Neuronal stem cell (in vitro differentiated cells): ENCODE data around the gene LMLN.

Source experiments
- DNase-seq: peaks from one replicate; pipeline ENCODE4 v3.0.0-alpha.2; 2013; ENCODE audit warnings: low spot score
- H2AFZ ChIP-seq: one replicate; pipeline ENCODE4 v1.6.1; 2013; ENCODE audit warnings: mild to moderate bottlenecking, low read length, inconsistent platforms
- H2AK5ac ChIP-seq: 2 replicates; pipeline ENCODE4 v1.6.1; 2013; ENCODE audit warnings: low read depth, mild to moderate bottlenecking, inconsistent platforms, low read length, moderate library complexity, mixed read lengths
- H2BK120ac ChIP-seq: 2 replicates; pipeline ENCODE4 v1.6.1; 2013; ENCODE audit warnings: low read depth, mild to moderate bottlenecking, inconsistent platforms, low read length, moderate library complexity, mixed read lengths
- H2BK12ac ChIP-seq: one replicate; pipeline ENCODE4 v1.6.1; 2013; ENCODE audit warnings: low read length, inconsistent platforms
- H2BK15ac ChIP-seq: 2 replicates; pipeline ENCODE4 v1.6.1; 2013; ENCODE audit warnings: mild to moderate bottlenecking, low read length, inconsistent platforms, mixed read lengths
- H2BK5ac ChIP-seq: one replicate; pipeline ENCODE4 v1.6.1; 2013; ENCODE audit warnings: inconsistent platforms, mild to moderate bottlenecking, low read length, moderate library complexity
- H3K14ac ChIP-seq: one replicate; pipeline ENCODE4 v1.6.1; 2013; ENCODE audit warnings: low read length, inconsistent platforms
- H3K18ac ChIP-seq: 2 replicates; pipeline ENCODE4 v1.6.1; 2013; ENCODE audit warnings: low read length, inconsistent platforms
- H3K23ac ChIP-seq: 2 replicates; pipeline ENCODE4 v1.6.1; 2013; ENCODE audit warnings: low read depth, mild to moderate bottlenecking, mixed read lengths, low read length, inconsistent platforms; ENCODE audit not compliant: poor library complexity
- H3K27ac ChIP-seq: replicated peaks from 3 replicates; pipeline ENCODE4 v1.5.1; 2013; ENCODE audit warnings: low read length, inconsistent platforms
- H3K27me3 ChIP-seq, 3 experiments: 2 replicates each; pipeline ENCODE4 v1.6.1; 2013; ENCODE audit warnings: low read length in 3 of 3, mild to moderate bottlenecking in 2 of 3, inconsistent platforms in 1 of 3, low read depth in 1 of 3, mixed read lengths in 1 of 3, moderate library complexity in 1 of 3; ENCODE audit not compliant: control insufficient read depth in 3 of 3, insufficient read depth in 3 of 3
- H3K36me3 ChIP-seq, 2 donors: replicated peaks in 1 of 2; 2 replicates each; pipeline ENCODE4 v1.6.1; 2013; ENCODE audit warnings: low read length in 2 of 2; ENCODE audit not compliant: control insufficient read depth in 2 of 2, insufficient read depth in 2 of 2
- H3K4ac ChIP-seq: 2 replicates; pipeline ENCODE4 v1.6.1; 2013; ENCODE audit warnings: inconsistent platforms, mild to moderate bottlenecking, low read length, moderate library complexity
- H3K4me1 ChIP-seq, 2 donors: 1 replicate in 1 of 2; 2 replicates in 1 of 2; pipeline ENCODE4 v1.6.1; 2013; ENCODE audit warnings: low read length in 2 of 2, low read depth in 1 of 2; ENCODE audit not compliant: control insufficient read depth in 2 of 2, insufficient read depth in 1 of 2
- H3K4me2 ChIP-seq: one replicate; pipeline ENCODE4 v1.6.1; 2013; ENCODE audit warnings: mild to moderate bottlenecking, low read length, inconsistent platforms; ENCODE audit not compliant: insufficient read depth, poor library complexity, severe bottlenecking
- H3K4me3 ChIP-seq, 2 donors: 2 replicates each; pipeline ENCODE4 v1.5.1; 2013; ENCODE audit warnings: low read length in 2 of 2, mild to moderate bottlenecking in 2 of 2, inconsistent platforms in 1 of 2, moderate library complexity in 1 of 2
- H3K79me1 ChIP-seq: one replicate; pipeline ENCODE4 v1.6.1; 2013; ENCODE audit warnings: low read depth, mild to moderate bottlenecking, inconsistent platforms, low read length, moderate library complexity
- H3K9ac ChIP-seq: one replicate; pipeline ENCODE4 v1.6.1; 2013; ENCODE audit warnings: mild to moderate bottlenecking, low read depth, low read length, inconsistent platforms; ENCODE audit not compliant: poor library complexity
- H3K9me3 ChIP-seq, 2 donors: replicated peaks in 1 of 2; 2 replicates each; pipeline versions ENCODE3 to v1.6.1; 2013; ENCODE audit warnings: low read length in 2 of 2, mild to moderate bottlenecking in 2 of 2, inconsistent platforms in 1 of 2, low read depth in 1 of 2, mixed read lengths in 1 of 2, moderate library complexity in 1 of 2; ENCODE audit not compliant: control insufficient read depth in 2 of 2, insufficient read depth in 1 of 2
- H4K8ac ChIP-seq: one replicate; pipeline ENCODE4 v1.6.1; 2013; ENCODE audit warnings: low read depth, mild to moderate bottlenecking, inconsistent platforms, low read length, moderate library complexity
- H4K91ac ChIP-seq: one replicate; pipeline ENCODE4 v1.6.1; 2013; ENCODE audit warnings: low read length, low read depth, mild to moderate bottlenecking, inconsistent platforms; ENCODE audit not compliant: poor library complexity
- WGBS, 2 donors: extraction: QIAGEN DNeasy Blood & Tissue Kit; methylation state at CpG; one replicate each; pipeline ENCODE4 v1.1.7; 2013; ENCODE audit warnings: missing lambda C conversion rate in 2 of 2, mixed read lengths in 1 of 2; ENCODE audit not compliant: insufficient read length in 2 of 2, insufficient replicate concordance in 1 of 2; ENCODE audit errors: extremely low coverage in 2 of 2; 5-methylcytosine and 5-hydroxymethylcytosine counted together

Gene LMLN

DNA sequence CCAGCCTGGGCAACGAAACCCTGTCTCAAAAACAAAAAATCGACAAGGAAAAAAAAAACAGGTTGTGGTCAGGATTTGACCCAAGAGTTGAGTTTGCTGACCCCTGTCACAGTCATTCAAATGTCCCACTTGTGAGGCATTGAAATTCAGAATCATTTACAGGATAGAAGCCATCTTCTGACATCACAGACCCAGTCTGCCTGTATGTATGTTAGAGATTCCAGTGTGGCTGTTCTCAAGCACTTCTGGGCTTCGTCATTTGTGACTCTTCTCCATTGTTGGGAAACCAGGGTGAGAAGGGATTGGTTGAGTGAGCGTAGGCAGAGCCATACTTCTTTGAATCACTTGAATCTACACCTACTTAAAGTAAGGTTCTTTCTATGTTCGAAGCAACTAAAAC is 57.1 kb downstream of the LMLN start:
- Histone ChIP-seq H2AK5ac (no peak overlapping the region), H3K27ac (no peak overlapping the region), H3K79me1 (no peaks in the 10 kb centered on the region), H2BK15ac (no peak overlapping the region), H3K9ac (no peak overlapping the region), H4K8ac (no peak overlapping the region), H3K27me3 (no peaks in the 10 kb centered on the region), H3K4me3 (no peak overlapping the region), H2BK12ac (no peak overlapping the region), H2AFZ (no peak overlapping the region), H3K9me3 (no peaks in the 10 kb centered on the region), H3K14ac (no peak overlapping the region), H3K4ac (no peak overlapping the region), H3K23ac (no peak overlapping the region), H3K4me2 (no peak overlapping the region), H3K36me3 (peaks cover 0 to 6% of the 10 kb centered on the region in 2 donors), H2BK120ac (no peak overlapping the region), H2BK5ac (no peak overlapping the region), H4K91ac (no peak overlapping the region), H3K4me1 (no peaks in the 10 kb centered on the region), H3K18ac (no peak overlapping the region)
- WGBS, 2 donors, result no CpG with 5 or more reads among the region's 5 CpGs
- DNase-seq, result no peak

DNA sequence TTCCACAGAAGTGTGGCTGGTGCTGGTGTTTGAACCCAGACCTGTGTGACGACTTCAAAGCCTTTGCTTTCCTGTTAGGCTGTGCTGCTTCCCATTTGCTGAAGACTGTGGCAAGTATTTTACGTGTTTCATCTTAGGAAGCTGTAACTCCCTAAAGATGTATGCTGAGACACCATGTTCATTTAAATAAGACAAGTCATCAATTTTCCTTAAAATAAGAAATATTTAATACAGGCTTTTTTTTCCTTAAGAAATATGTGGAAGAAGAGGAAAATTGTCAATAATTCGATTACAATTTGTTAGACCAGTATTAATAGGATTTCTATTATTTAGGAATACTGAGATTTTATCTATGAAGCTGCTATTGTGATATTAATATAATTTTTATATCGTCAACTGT is 58.4 kb downstream of the LMLN start:
- Histone ChIP-seq H3K4me1 (no peaks in the 10 kb centered on the region), H2AFZ (no peak overlapping the region), H2AK5ac (no peak overlapping the region), H3K36me3 (peaks cover 0 to 10% of the 10 kb centered on the region in 2 donors), H2BK120ac (no peak overlapping the region), H3K9ac (no peak overlapping the region), H2BK12ac (no peak overlapping the region), H3K27ac (no peak overlapping the region), H3K4me2 (no peak overlapping the region), H3K9me3 (no peaks in the 10 kb centered on the region), H4K91ac (no peak overlapping the region), H3K4ac (no peak overlapping the region), H3K4me3 (no peak overlapping the region), H3K14ac (no peak overlapping the region), H3K27me3 (no peaks in the 10 kb centered on the region), H2BK5ac (no peak overlapping the region), H3K23ac (no peak overlapping the region), H2BK15ac (no peak overlapping the region), H4K8ac (no peak overlapping the region), H3K18ac (no peak overlapping the region), H3K79me1 (no peaks in the 10 kb centered on the region)
- no peak for DNase-seq
- WGBS, 2 donors, result no CpG with 5 or more reads among the region's 4 CpGs

DNA sequence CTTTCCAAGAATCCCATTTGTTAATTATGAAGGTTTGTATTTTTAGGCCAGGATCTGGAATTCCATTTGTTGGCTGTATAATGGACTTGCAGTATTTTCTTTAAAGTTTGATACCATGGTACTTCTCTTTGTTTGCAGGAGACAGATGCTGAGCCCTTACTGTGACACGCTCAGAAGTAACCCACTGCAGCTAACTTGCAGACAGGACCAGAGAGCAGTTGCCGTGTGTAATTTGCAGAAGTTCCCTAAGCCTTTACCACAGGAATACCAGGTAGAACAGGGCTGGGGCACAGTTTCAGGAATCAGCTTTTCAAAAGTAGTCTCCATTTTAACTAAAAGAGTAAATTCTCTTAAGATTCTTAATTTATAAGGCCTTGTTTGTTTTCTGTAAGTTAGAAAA is 59.1 kb downstream of the LMLN start:
- Histone ChIP-seq H3K4me1 (no peaks in the 10 kb centered on the region), H3K27me3 (no peaks in the 10 kb centered on the region), H2BK5ac (no peak overlapping the region), H3K79me1 (no peaks in the 10 kb centered on the region), H2BK15ac (no peak overlapping the region), H2BK12ac (no peak overlapping the region), H2AFZ (no peak overlapping the region), H3K18ac (no peak overlapping the region), H3K23ac (no peak overlapping the region), H3K14ac (no peak overlapping the region), H3K4ac (no peak overlapping the region), H3K9ac (no peak overlapping the region), H2BK120ac (no peak overlapping the region), H3K36me3 (peaks cover 0 to 10% of the 10 kb centered on the region in 2 donors), H3K4me2 (no peak overlapping the region), H4K91ac (no peak overlapping the region), H3K4me3 (no peak overlapping the region), H2AK5ac (no peak overlapping the region), H3K9me3 (no peaks in the 10 kb centered on the region), H3K27ac (no peak overlapping the region), H4K8ac (no peak overlapping the region)
- DNase-seq, result no peak
- WGBS, 2 donors, result no CpG with 5 or more reads among the region's 2 CpGs

DNA sequence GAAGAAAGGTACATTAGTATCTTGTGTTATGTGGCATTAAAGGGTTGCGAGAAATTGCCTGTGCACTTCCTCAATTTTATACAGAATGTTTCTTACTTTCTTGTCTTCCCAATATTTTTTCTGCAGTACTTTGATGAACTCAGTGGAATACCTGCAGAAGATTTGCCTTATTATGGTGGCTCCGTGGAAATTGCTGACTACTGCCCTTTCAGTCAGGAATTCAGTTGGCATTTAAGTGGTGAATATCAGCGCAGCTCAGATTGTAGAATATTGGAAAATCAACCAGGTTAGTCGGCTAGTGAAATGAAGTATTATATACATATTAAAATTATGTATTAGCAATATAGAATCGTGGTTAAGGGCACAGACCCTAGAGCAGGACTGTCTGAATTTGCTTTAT is 61.3 kb downstream of the LMLN start:
- no peak overlapping the region for H3K4ac ChIP-seq
- no CpG with 5 or more reads among the region's 5 CpGs for WGBS, 2 donors

More for the DNA sequence above, 61.3 kb downstream of the LMLN start:
- Histone ChIP-seq H3K27ac (no peak overlapping the region), H2BK15ac (no peak overlapping the region), H4K91ac (no peak overlapping the region), H3K27me3 (no peaks in the 10 kb centered on the region), H2BK5ac (no peak overlapping the region), H3K4me1 (no peaks in the 10 kb centered on the region), H3K9ac (no peak overlapping the region), H3K4me2 (no peak overlapping the region), H3K18ac (no peak overlapping the region), H3K14ac (no peak overlapping the region), H3K79me1 (no peaks in the 10 kb centered on the region), H2AK5ac (no peak overlapping the region), H3K9me3 (no peaks in the 10 kb centered on the region), H2BK120ac (no peak overlapping the region), H3K36me3 (peaks cover 0 to 10% of the 10 kb centered on the region in 2 donors), H3K4me3 (no peak overlapping the region), H4K8ac (no peak overlapping the region), H3K23ac (no peak overlapping the region), H2AFZ (no peak overlapping the region), H2BK12ac (no peak overlapping the region)
- no peak for DNase-seq
